HG03280 (cell line): ENCODE results near the gene PCDH8.

ENCODE experiments used
- ATAC-seq: cut with Tn5 transposase; IDR thresholded peaks from one replicate; pipeline ENCODE4 v1.9.1; 2021; ENCODE audit warnings: mild to moderate bottlenecking, moderate library complexity; ENCODE audit not compliant: unreplicated experiment

The PCDH8 gene

GRCh38 chr13:52848455-52849195, at the start of gene PCDH8:
Gene PCDH8 (minus strand): TSS chr13:52848640. CDS start chr13:52848436, 204 bp downstream.
- ATAC-seq, result no peak

- ATAC-seq, result no peak
These were observed 48.6 kb upstream of the PCDH8 start for GRCh38 chr13:52896827-52897659.

GRCh38 chr13:52894413-52894812, 46.0 kb upstream of the PCDH8 start:
- ATAC-seq, result no peak

GRCh38 chr13:52892925-52893324, 44.5 kb upstream of the PCDH8 start:
- ATAC-seq, result no peak

GRCh38 chr13:52891706-52892105, 43.3 kb upstream of the PCDH8 start:
- ATAC-seq, result no peak

- ATAC-seq, result no peak
These were observed 38.7 kb upstream of the PCDH8 start for GRCh38 chr13:52887165-52887564.

GRCh38 chr13:52885141-52885540, 36.7 kb upstream of the PCDH8 start:
- ATAC-seq, result no peak

- no peak for ATAC-seq
These were observed 36.1 kb upstream of the PCDH8 start for GRCh38 chr13:52884429-52885010.

GRCh38 chr13:52882785-52883184, 34.3 kb upstream of the PCDH8 start:
- no peak for ATAC-seq

GRCh38 chr13:52879950-52880741, 31.7 kb upstream of the PCDH8 start:
- ATAC-seq, result no peak

- ATAC-seq, result no peak
These were observed 30.4 kb upstream of the PCDH8 start for GRCh38 chr13:52878831-52879230.

- no peak for ATAC-seq
These were observed 21.7 kb upstream of the PCDH8 start for GRCh38 chr13:52870143-52870542.

GRCh38 chr13:52869621-52870020, 21.2 kb upstream of the PCDH8 start:
- ATAC-seq, result no peak

- no peak for ATAC-seq
These were observed 20.6 kb upstream of the PCDH8 start for GRCh38 chr13:52869050-52869449.

GRCh38 chr13:52868190-52868589, 19.8 kb upstream of the PCDH8 start:
- peak; percentile 53 for ATAC-seq

GRCh38 chr13:52864941-52865340, 16.5 kb upstream of the PCDH8 start:
- ATAC-seq, result no peak

- no peak for ATAC-seq
These were observed 14.1 kb upstream of the PCDH8 start for GRCh38 chr13:52862358-52863206.

GRCh38 chr13:52852444-52852843, 4.0 kb upstream of the PCDH8 start:
- no peak for ATAC-seq

GRCh38 chr13:52851137-52851962, 2.9 kb upstream of the PCDH8 start:
- ATAC-seq, result peak; percentile 85
